K562 (cell line): ENCODE measurements around the gene FARP1.

Source experiments
- CC2D1A ChIP-seq: fragments of 450-650 bp; IDR thresholded peaks from 2 replicates; pipeline ENCODE4 v1.6.1; 2017; ENCODE audit warnings: mild to moderate bottlenecking
- HMGXB4 ChIP-seq: sonication (generic); formaldehyde crosslinking; IDR thresholded peaks from 2 replicates; pipeline ENCODE4 v1.8.1; 2023; ENCODE audit warnings: mild to moderate bottlenecking, missing genetic modification reagents
- MAX ChIP-seq: sonication (generic); formaldehyde crosslinking; IDR thresholded peaks from 2 replicates; pipeline ENCODE4 v1.9.0; 2022; ENCODE audit warnings: mild to moderate bottlenecking, missing genetic modification reagents
- NFIC ChIP-seq: fragments of 450-650 bp; IDR thresholded peaks from 2 replicates; pipeline ENCODE4 v1.6.1; 2017; ENCODE audit warnings: mild to moderate bottlenecking, inconsistent platforms
- SP1 ChIP-seq: sonication (generic); formaldehyde crosslinking; IDR thresholded peaks from 2 replicates; pipeline ENCODE4 v1.8.1; 2022; ENCODE audit warnings: mild to moderate bottlenecking, missing genetic modification reagents
- TAF1 ChIP-seq: IDR thresholded peaks from 2 replicates; pipeline ENCODE4 v1.6.1; 2011; ENCODE audit warnings: mild to moderate bottlenecking, low read length, moderate library complexity; ENCODE audit not compliant: insufficient read depth, control insufficient read depth, severe bottlenecking; ENCODE audit errors: extremely low read depth
- ZNF311 ChIP-seq: fragments of 250-450 bp; sonication (Bioruptor Pico); IDR thresholded peaks from 2 replicates; pipeline ENCODE4 v1.4.0; 2020; ENCODE audit warnings: mild to moderate bottlenecking, moderate library complexity
- TF ChIP-seq, protein P1 (sequence below), 2 experiments: fragments of 450-650 bp in 1 of 2; sonication (generic) in 1 of 2; formaldehyde crosslinking in 1 of 2; IDR thresholded peaks; 2 replicates each; pipeline versions ENCODE4 v1.7.1 to v1.9.0; 2016 to 2022; ENCODE audit warnings: inconsistent platforms in 1 of 2, mild to moderate bottlenecking in 1 of 2, missing genetic modification reagents in 1 of 2
- TF ChIP-seq, protein P2 (sequence below): fragments of 250-450 bp; sonication (Bioruptor Pico); IDR thresholded peaks from 2 replicates; pipeline ENCODE4 v1.5.0; 2021; ENCODE audit warnings: mild to moderate bottlenecking, moderate library complexity

DNA sequence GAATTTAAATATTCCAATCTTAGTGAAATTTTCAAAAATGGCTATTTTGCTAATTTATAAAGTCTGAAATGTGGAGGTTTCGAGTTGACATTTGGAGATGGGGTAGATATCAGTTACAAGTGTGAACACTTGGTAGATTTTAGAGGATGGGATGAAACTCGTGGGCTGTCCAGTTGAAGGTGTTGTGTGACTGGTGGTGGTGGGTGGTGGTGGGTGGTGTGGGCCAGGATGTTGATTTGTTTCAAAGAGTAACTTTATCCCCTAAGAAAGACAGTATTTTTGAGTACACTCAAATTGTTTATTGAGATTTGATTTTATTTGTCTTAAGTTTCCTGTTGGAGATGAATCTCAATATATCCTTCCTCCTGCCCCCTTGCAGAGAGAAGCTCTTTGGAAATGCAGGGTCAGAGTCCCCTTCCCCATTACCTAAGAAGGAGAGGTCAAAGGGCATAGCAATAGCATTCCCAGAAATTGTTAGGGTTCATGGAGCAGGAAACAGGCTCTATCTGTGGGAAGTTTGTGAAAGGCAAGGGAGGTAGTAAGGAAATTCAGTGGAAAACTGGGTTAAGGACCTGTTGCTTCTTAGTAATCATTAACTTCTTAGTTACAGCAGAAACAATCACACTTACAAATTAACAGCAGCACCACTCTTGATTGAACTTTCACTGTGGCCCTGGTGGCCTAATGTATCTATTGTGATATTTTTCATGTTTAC is 167.7 kb downstream of the FARP1 start:
- TF ChIP-seq TAF1: no peak
- no peak for TF ChIP-seq MAX (CRISPR knock-in tag)
- TF ChIP-seq, protein P1, sequence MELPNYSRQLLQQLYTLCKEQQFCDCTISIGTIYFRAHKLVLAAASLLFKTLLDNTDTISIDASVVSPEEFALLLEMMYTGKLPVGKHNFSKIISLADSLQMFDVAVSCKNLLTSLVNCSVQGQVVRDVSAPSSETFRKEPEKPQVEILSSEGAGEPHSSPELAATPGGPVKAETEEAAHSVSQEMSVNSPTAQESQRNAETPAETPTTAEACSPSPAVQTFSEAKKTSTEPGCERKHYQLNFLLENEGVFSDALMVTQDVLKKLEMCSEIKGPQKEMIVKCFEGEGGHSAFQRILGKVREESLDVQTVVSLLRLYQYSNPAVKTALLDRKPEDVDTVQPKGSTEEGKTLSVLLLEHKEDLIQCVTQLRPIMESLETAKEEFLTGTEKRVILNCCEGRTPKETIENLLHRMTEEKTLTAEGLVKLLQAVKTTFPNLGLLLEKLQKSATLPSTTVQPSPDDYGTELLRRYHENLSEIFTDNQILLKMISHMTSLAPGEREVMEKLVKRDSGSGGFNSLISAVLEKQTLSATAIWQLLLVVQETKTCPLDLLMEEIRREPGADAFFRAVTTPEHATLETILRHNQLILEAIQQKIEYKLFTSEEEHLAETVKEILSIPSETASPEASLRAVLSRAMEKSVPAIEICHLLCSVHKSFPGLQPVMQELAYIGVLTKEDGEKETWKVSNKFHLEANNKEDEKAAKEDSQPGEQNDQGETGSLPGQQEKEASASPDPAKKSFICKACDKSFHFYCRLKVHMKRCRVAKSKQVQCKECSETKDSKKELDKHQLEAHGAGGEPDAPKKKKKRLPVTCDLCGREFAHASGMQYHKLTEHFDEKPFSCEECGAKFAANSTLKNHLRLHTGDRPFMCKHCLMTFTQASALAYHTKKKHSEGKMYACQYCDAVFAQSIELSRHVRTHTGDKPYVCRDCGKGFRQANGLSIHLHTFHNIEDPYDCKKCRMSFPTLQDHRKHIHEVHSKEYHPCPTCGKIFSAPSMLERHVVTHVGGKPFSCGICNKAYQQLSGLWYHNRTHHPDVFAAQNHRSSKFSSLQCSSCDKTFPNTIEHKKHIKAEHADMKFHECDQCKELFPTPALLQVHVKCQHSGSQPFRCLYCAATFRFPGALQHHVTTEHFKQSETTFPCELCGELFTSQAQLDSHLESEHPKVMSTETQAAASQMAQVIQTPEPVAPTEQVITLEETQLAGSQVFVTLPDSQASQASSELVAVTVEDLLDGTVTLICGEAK (IDR thresholded peaks at IDR 0.05): no peak
- TF ChIP-seq, protein P1 (CRISPR knock-in tag; IDR thresholded peaks at IDR 0.05): no peak
- TF ChIP-seq CC2D1A: no peak
- TF ChIP-seq HMGXB4 (CRISPR knock-in tag): no peak
- TF ChIP-seq ZNF311: no peak
- TF ChIP-seq SP1 (CRISPR knock-in tag): no peak
- TF ChIP-seq NFIC: no peak
- TF ChIP-seq, protein P2, sequence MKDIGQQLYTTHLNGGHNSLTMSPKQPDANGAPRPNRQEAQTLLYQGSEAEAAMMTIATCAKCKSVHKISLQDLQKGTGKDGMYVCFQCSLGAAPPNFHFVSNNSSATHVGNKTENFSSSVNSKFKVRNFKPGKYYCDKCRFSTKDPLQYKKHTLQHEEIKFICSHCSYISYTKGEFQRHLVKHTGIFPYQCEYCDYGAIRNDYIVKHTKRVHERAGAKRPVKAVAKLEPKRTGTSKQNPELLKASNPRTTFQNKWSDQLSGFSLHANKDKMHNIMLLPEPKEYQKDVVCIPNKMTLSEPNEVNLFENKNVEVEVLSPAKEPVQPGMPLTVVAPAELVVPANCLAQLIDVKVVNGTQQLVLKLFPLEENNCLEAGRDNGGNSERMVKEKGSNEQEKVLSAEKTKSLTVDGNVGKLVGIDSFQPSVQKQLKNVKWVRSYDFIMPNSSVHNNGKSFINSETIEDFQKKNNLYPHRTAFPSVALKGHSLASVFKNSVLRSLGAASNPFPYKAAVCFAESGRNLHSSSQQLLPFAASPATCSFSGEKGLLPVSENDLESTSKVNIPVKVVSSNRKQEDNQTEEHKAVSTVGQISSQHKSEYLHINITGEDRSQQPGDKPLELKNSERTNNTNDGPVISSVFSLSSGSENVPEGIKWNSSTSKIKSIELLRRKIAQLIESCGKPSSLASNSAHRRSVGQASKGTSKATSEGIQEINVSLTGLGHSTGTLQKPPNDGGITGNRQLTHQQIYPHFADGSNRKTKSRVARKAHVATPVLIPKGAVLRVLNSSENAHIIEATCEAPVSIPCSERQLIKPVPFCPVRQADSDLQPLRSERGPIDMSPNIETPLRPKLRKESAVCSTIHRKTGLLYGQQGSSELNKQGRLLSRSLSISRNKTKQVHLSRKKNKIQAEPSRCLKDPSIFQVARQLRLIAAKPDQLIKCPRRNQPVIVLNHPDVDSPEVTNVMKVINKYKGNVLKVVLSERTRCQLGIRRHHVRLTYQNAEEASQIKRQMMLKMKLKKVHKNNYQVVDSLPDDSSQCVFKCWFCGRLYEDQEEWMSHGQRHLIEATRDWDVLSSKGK: no peak
